ENCODE results near the gene CTBP1.

DNA sequence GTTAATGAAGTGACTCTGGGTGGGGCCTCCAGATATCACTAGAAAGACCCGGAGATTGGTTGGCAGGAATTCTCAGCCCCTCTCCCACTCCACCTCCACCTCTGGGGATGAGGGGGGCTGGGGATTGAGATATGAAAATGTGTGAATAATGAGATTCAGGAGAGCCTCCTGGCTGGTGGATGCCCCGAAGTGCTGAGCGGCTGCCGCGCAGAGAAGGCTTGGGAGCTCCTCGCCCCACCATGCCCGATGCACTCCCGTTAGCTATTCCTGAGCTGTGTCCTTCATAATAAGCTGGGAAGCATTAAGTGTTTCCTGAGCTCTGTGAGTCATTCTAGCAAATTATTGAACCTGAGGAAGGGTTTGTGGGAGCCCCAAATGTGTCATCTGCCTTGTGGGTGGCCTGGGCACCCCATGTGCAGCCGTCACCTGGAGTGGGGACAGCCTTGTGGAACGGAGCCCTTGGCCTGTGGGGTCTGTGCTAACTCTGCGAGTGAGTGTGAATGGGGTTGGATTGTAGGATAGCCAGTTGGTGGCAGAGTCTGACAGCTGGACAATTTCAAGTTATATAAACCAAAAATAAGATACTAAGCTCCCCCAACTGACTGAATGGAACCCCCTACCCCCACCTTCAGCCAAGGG lies 36.3 kb upstream of the CTBP1 start:
- TF ChIP-seq POLR2A (IDR thresholded peaks at IDR 0.05; ENCODE audit: low read depth, low read length) (no peak), POLR2AphosphoS5 (IDR thresholded peaks at IDR 0.05; ENCODE audit: low read depth, low read length) (no peak), POU2F2 (IDR thresholded peaks at IDR 0.05; ENCODE audit: low read depth, low read length) (no peak), PAX5 (IDR thresholded peaks at IDR 0.05; ENCODE audit: insufficient read depth, low read length, severe bottlenecking) (no peak), TAF1 (IDR thresholded peaks at IDR 0.05; ENCODE audit: low read depth, low read length) (no peak), SPI1 (IDR thresholded peaks at IDR 0.05; ENCODE audit: low read depth, low read length) (no peak)

Data from GM12891 (cell line).